Astrocyte of the spinal cord (primary cell): ENCODE results near the gene CAPZA2.
A peak's percentile ranks its signal among the peaks of the same experiment; 100 is the strongest.
"Not testable (repeated sequence)": the region's sequence is repeated elsewhere in the genome, so short reads cannot be mapped to it uniquely, and the experiment has no call there.

ENCODE experiments used
- DNase-seq: peaks from one replicate; pipeline ENCODE4 v3.0.0; 2011; ENCODE audit warnings: low read depth, low spot score
- H3K4me3 ChIP-seq: 2 replicates; pipeline ENCODE4 v1.5.1; 2011; ENCODE audit warnings: low read depth, mild to moderate bottlenecking, low read length, moderate library complexity
- CTCF ChIP-seq: IDR thresholded peaks from 2 replicates; pipeline ENCODE4 v1.5.1; 2012; ENCODE audit warnings: low read depth, mild to moderate bottlenecking, low read length, inconsistent platforms
- in situ Hi-C: cut with HindIII; loops from 2 replicates; pipeline ENCODE4 v1.10.0; 2017; ENCODE audit warnings: low sequenced_read_pairs

CAPZA2 gene

DNA sequence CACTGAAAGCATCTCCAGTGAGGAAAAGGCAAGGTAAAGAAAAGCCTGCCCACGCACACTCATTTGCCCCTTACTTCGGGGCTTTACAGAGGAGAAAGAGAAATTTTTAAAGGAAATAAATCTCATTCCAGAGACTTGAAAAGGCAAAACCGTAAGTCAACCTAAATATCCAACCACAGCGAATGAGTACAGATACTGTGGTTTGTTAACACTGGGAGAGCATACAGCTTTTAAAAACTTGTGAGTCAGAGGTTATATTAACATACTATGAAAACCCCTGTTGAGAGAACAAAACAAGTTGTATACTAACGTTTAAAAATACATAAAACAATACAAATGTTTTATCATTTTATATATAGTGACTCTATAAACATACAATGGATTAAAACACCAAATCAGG lies 62.4 kb downstream of the CAPZA2 start:
- DNase-seq, result peak; percentile 64
- in situ Hi-C loops, result no loop called here
- no peak for TF ChIP-seq CTCF

DNA sequence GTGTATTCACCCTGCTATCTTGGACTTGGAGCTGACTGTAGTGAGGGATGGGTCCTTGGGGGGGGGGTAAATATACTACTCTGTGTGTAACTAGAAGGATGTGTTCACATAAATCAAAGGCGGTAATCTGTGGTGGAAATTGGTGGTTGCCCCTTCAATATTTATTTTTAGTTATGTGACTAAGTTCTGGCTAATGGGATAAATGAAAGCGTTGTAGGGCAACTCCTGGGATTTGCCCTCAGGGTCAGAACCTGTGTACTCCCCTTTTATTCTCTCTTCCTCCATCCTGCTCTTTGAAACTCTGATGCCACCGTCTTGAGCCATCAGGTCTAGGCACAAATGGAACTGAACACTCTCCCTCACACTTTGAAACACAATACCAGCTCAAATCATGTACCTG lies 66.6 kb downstream of the CAPZA2 start:
- in situ Hi-C loops, result no loop called here
- no peak overlapping the region for H3K4me3 ChIP-seq
- DNase-seq, result no peak
- TF ChIP-seq CTCF, result no peak

More for the DNA sequence above, 62.4 kb downstream of the CAPZA2 start:
- H3K4me3 ChIP-seq, result no peak overlapping the region

- no peak overlapping the region for H3K4me3 ChIP-seq
- DNase-seq, result peak; percentile 75
- peak; percentile 89 for TF ChIP-seq CTCF
- in situ Hi-C loops, result no loop called here
These were observed 67.8 kb downstream of the CAPZA2 start for GRCh38 chr7:116929914-116930913.

DNA sequence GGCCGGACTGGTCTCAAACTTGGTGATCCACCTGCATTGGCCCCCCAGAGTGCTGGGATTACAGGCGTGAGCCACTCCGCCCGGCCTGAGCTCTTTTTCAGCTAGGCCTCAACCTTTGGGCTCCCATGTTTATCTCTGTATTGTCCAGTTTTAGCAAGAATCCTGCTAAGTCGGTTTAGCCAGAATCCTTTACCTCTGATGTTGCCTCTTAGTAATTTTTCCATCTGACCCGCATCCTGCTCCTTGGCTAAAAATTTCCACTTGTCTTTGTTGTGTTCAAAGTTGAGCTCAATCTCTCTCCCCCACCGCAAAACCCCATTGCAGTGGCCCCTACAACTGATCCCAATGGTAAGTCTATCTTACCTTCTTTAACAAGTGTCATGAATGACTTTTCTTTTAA lies 70.2 kb downstream of the CAPZA2 start:
- no peak for DNase-seq
- in situ Hi-C loops, result no loop called here
- no peak for TF ChIP-seq CTCF

DNA sequence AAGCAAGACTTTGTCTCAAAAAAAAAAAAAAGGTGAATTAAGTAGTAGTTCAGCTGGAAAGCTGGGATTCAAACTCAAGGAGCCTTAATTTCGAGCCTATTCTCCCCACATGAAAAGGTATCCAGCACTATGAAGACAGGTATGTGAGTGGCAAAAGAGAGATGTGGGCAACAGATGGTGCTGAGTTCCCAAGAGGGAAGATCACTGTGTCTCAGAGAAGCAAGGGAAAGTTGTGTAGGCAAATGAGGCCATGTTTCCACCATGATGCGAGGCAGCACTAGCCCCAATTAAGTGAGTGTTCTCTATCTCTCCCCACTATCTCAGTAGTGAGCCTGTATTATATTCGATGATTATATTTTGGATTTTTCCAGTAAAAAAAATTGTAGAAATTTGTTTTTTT lies 71.1 kb downstream of the CAPZA2 start:
- in situ Hi-C loops, result no loop called here
- TF ChIP-seq CTCF, result no peak
- no peak overlapping the region for H3K4me3 ChIP-seq
- no peak for DNase-seq

More for the DNA sequence above, 70.2 kb downstream of the CAPZA2 start:
- H3K4me3 ChIP-seq, result no peak overlapping the region

DNA sequence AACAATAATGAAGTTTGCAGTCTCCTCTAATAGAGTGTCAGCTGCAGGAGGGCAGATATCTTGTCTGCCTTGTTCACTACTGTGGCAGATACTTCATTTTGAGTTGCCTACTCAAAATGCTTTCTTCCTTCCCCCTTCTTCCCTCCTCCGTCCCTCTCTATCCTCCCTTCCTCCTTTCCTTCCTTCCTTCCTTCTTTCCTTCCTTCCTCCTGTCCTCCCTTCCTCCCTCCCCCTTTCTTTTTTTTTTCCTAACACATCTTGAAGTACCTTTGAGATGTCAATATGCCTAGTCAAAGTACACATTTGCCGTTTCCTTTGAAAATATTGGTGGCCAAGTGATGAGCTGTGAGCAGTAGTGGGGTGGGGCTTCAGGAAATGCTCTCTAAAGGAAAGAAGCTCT lies 72.2 kb downstream of the CAPZA2 start:
- no peak overlapping the region for H3K4me3 ChIP-seq
- DNase-seq, result no peak
- TF ChIP-seq CTCF, result no peak
- in situ Hi-C loops, result no loop called here

DNA sequence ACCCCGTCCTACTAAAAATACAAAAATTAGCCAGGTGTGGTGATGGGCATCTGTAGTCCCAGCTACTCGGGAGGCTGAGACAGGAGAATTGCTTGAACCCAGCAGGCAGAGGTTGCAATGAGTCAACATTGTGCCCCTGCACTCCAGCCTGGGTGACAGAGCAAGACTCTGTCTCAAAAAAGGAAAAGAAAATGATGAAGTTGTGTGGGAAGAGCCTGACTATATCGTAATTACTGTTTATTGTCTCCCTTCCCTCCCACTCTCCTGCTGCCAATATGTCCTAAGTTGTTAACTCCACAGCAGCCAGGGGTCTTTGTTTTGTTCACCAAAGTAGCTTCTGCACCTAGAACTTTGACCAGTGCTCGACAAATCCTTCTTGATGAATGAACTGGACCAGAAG lies 74.5 kb downstream of the CAPZA2 start:
- in situ Hi-C loops, H3K4me3 ChIP-seq, DNase-seq: not testable (repeated sequence)
